IPS-18a (cell line): ENCODE data around the gene SPINT2.
A peak's percentile ranks its signal among the peaks of the same experiment; 100 is the strongest.

Experiments used
- H3K27ac ChIP-seq: one replicate; pipeline ENCODE4 v1.5.1; 2013; ENCODE audit warnings: low read length
- H3K27me3 ChIP-seq: one replicate; pipeline ENCODE4 v1.6.1; 2013; ENCODE audit warnings: mild to moderate bottlenecking, low read length; ENCODE audit not compliant: control insufficient read depth, insufficient read depth
- H3K36me3 ChIP-seq: one replicate; pipeline ENCODE4 v1.6.1; 2013; ENCODE audit warnings: low read depth, low read length; ENCODE audit not compliant: control insufficient read depth
- H3K4me1 ChIP-seq: one replicate; pipeline ENCODE4 v1.6.1; 2013; ENCODE audit warnings: low read depth, low read length; ENCODE audit not compliant: control insufficient read depth
- H3K4me3 ChIP-seq: one replicate; pipeline ENCODE4 v1.5.1; 2013; ENCODE audit warnings: low read length
- H3K9ac ChIP-seq: one replicate; pipeline ENCODE4 v1.6.1; 2013; ENCODE audit warnings: mild to moderate bottlenecking, low read length, moderate library complexity
- H3K9me3 ChIP-seq: one replicate; pipeline ENCODE4 v1.6.1; 2013; ENCODE audit warnings: low read depth, low read length; ENCODE audit not compliant: control insufficient read depth

SPINT2 gene

GRCh38 chr19:38306236-38306635 lies 41.9 kb downstream of the SPINT2 start:
- Histone ChIP-seq H3K27me3 (no peaks in the 10 kb centered on the region), H3K4me3 (no peak overlapping the region), H3K36me3 (peaks cover 4% of the 10 kb centered on the region), H3K27ac (no peak overlapping the region), H3K4me1 (peaks cover 5% of the 10 kb centered on the region), H3K9ac (no peak overlapping the region), H3K9me3 (no peaks in the 10 kb centered on the region)

- Histone ChIP-seq H3K9ac (no peak overlapping the region), H3K4me3 (no peak overlapping the region), H3K4me1 (peaks cover 5% of the 10 kb centered on the region), H3K9me3 (no peaks in the 10 kb centered on the region), H3K27me3 (no peaks in the 10 kb centered on the region), H3K36me3 (peaks cover 4% of the 10 kb centered on the region), H3K27ac (no peak overlapping the region)
These were observed 42.7 kb downstream of the SPINT2 start for GRCh38 chr19:38307076-38307475.

GRCh38 chr19:38307597-38307996 lies 43.2 kb downstream of the SPINT2 start:
- H3K27me3 ChIP-seq, result no peaks in the 10 kb centered on the region
- no peak overlapping the region for H3K27ac ChIP-seq
- no peak overlapping the region for H3K4me3 ChIP-seq
- H3K9me3 ChIP-seq, result no peaks in the 10 kb centered on the region
- H3K36me3 ChIP-seq, result peaks cover 4% of the 10 kb centered on the region
- no peak overlapping the region for H3K9ac ChIP-seq
- H3K4me1 ChIP-seq, result peaks cover 5% of the 10 kb centered on the region

- Histone ChIP-seq H3K9me3 (no peaks in the 10 kb centered on the region), H3K9ac (no peak overlapping the region), H3K4me1 (peaks cover 5% of the 10 kb centered on the region), H3K27me3 (no peaks in the 10 kb centered on the region), H3K36me3 (peaks cover 4% of the 10 kb centered on the region), H3K27ac (no peak overlapping the region), H3K4me3 (no peak overlapping the region)
These were observed 43.8 kb downstream of the SPINT2 start for GRCh38 chr19:38308006-38308766.

GRCh38 chr19:38308926-38309614 lies 44.7 kb downstream of the SPINT2 start:
- Histone ChIP-seq H3K36me3 (peaks cover 4% of the 10 kb centered on the region), H3K4me1 (peaks cover 5% of the 10 kb centered on the region), H3K27ac (no peak overlapping the region)

GRCh38 chr19:38309615-38310278 lies 45.4 kb downstream of the SPINT2 start:
- Histone ChIP-seq H3K4me3 (no peak overlapping the region), H3K36me3 (peaks cover 4% of the 10 kb centered on the region), H3K9me3 (no peaks in the 10 kb centered on the region), H3K9ac (no peak overlapping the region), H3K27ac (no peak overlapping the region), H3K27me3 (no peaks in the 10 kb centered on the region), H3K4me1 (peaks cover under 1% of the 10 kb centered on the region)

More at GRCh38 chr19:38308926-38309614, 44.7 kb downstream of the SPINT2 start:
- Histone ChIP-seq H3K9me3 (no peaks in the 10 kb centered on the region), H3K27me3 (no peaks in the 10 kb centered on the region), H3K4me3 (no peak overlapping the region), H3K9ac (no peak overlapping the region)

GRCh38 chr19:38310279-38310670 lies 45.9 kb downstream of the SPINT2 start:
- H3K36me3 ChIP-seq, result peaks cover 4% of the 10 kb centered on the region
- H3K27ac ChIP-seq, result no peak overlapping the region
- no peaks in the 10 kb centered on the region for H3K4me1 ChIP-seq
- no peak overlapping the region for H3K9ac ChIP-seq
- no peaks in the 10 kb centered on the region for H3K9me3 ChIP-seq
- no peaks in the 10 kb centered on the region for H3K27me3 ChIP-seq
- no peak overlapping the region for H3K4me3 ChIP-seq

- Histone ChIP-seq H3K36me3 (peaks cover 4% of the 10 kb centered on the region), H3K27me3 (no peaks in the 10 kb centered on the region), H3K4me3 (no peak overlapping the region), H3K9me3 (no peaks in the 10 kb centered on the region), H3K9ac (no peak overlapping the region), H3K4me1 (no peaks in the 10 kb centered on the region), H3K27ac (no peak overlapping the region)
These were observed 46.6 kb downstream of the SPINT2 start for GRCh38 chr19:38310986-38311385.

GRCh38 chr19:38315657-38316476 lies 51.5 kb downstream of the SPINT2 start, which contains the start of gene YIF1B:
Gene YIF1B (minus strand): TSS chr19:38315947. CDS start chr19:38315917, 30 bp downstream.
- Histone ChIP-seq H3K4me1 (peaks cover 3% of the 10 kb centered on the region), H3K27ac (peak within 1 kb of the TSS; percentile 79), H3K4me3 (peak within 1 kb of the TSS; percentile 91), H3K9ac (peak within 1 kb of the TSS; percentile 72), H3K36me3 (no peaks in the 10 kb centered on the region), H3K27me3 (peaks cover 39% of the 10 kb centered on the region), H3K9me3 (no peaks in the 10 kb centered on the region)

GRCh38 chr19:38316477-38317067 lies 52.2 kb downstream of the SPINT2 start:
- H3K27ac ChIP-seq, result peak overlapping the region; percentile 37
- peak overlapping the region; percentile 62 for H3K9ac ChIP-seq
- peaks cover 46% of the 10 kb centered on the region for H3K27me3 ChIP-seq
- H3K4me1 ChIP-seq, result peaks cover 3% of the 10 kb centered on the region
- H3K4me3 ChIP-seq, result peak overlapping the region; percentile 56
- H3K36me3 ChIP-seq, result no peaks in the 10 kb centered on the region
- H3K9me3 ChIP-seq, result no peaks in the 10 kb centered on the region
